HG03520 (cell line): Measurements from ENCODE around the gene TMEM131L.
"Not testable (repeated sequence)": the region's sequence is repeated elsewhere in the genome, so short reads cannot be mapped to it uniquely, and the experiment has no call there.

Source experiments
- ATAC-seq: cut with Tn5 transposase; IDR thresholded peaks from one replicate; pipeline ENCODE4 v1.9.1; 2021; ENCODE audit warnings: mild to moderate bottlenecking, moderate library complexity; ENCODE audit not compliant: unreplicated experiment

TMEM131L gene

GRCh38 chr4:153466081-153466948 lies at the start of gene TMEM131L:
TSS of gene TMEM131L (plus strand) at chr4:153466360. CDS start at chr4:153466398, 38 bp downstream.
- ATAC-seq, result peak; percentile 35

GRCh38 chr4:153416456-153416855 lies 49.7 kb upstream of the TMEM131L start:
- not testable (repeated sequence) for ATAC-seq

GRCh38 chr4:153418121-153418520 lies 48.0 kb upstream of the TMEM131L start:
- no peak for ATAC-seq

- ATAC-seq, result no peak
Observed at GRCh38 chr4:153418558-153418957, 47.6 kb upstream of the TMEM131L start.

GRCh38 chr4:153419029-153419428 lies 47.1 kb upstream of the TMEM131L start:
- no peak for ATAC-seq

GRCh38 chr4:153419673-153420278 lies 46.4 kb upstream of the TMEM131L start:
- no peak for ATAC-seq

- ATAC-seq, result no peak
Observed at GRCh38 chr4:153420361-153420760, 45.8 kb upstream of the TMEM131L start.

GRCh38 chr4:153421941-153422340 lies 44.2 kb upstream of the TMEM131L start:
- peak; percentile 64 for ATAC-seq

- ATAC-seq, result no peak
Observed at GRCh38 chr4:153426207-153426885, 39.8 kb upstream of the TMEM131L start.

GRCh38 chr4:153427363-153428071 lies 38.6 kb upstream of the TMEM131L start:
- ATAC-seq, result no peak

GRCh38 chr4:153428941-153429475 lies 37.2 kb upstream of the TMEM131L start:
- no peak for ATAC-seq

GRCh38 chr4:153432965-153433753 lies 33.0 kb upstream of the TMEM131L start:
- ATAC-seq, result peak; percentile 92

- ATAC-seq, result no peak
Observed at GRCh38 chr4:153433754-153434105, 32.4 kb upstream of the TMEM131L start.

GRCh38 chr4:153434190-153434589 lies 32.0 kb upstream of the TMEM131L start:
- no peak for ATAC-seq

GRCh38 chr4:153438916-153439756 lies 27.0 kb upstream of the TMEM131L start:
- ATAC-seq, result peak; percentile 58

- ATAC-seq, result no peak
Observed at GRCh38 chr4:153439831-153440230, 26.3 kb upstream of the TMEM131L start.

GRCh38 chr4:153440475-153440874 lies 25.7 kb upstream of the TMEM131L start:
- no peak for ATAC-seq

- ATAC-seq, result no peak
Observed at GRCh38 chr4:153447175-153447905, 18.8 kb upstream of the TMEM131L start.
